HS-27A (cell line): ENCODE results near the gene ELK4.
"Not testable (repeated sequence)": the region's sequence is repeated elsewhere in the genome, so short reads cannot be mapped to it uniquely, and the experiment has no call there.

Experiments used
- DNase-seq: peaks from one replicate; pipeline ENCODE4 v3.0.0-alpha.2; 2012; ENCODE audit warnings: low read depth, missing footprints

The ELK4 gene

DNA sequence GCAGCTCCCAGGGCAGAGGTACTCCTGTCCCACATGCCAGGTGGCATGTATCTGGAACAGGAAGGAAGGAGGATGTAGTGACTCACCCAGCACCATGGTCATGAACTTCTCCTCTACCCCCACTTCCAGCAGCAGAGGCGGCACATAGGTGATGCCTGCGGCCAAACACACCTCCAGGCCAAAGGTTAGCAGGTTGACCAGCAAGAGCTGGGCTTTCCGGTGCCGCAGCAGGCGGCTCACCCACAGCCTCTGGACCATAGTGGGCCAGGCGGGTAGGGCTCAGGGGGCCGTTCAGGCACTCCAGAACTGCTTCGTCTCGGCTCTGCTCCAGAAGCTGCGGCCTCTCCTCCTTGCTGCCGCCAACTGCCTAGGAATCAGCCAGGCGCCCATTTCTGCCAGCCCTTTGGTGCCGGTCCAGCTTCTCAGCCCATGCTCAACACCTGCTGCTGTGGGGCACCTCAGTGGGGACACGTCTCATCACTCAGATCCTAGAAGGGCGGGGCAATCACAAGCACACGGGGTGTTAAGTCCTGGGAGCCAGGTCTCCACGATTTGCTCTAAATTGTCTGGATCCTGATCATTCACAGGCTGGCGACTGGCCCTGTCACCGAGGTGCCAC is 32.7 kb upstream of the ELK4 start:
- no peak for DNase-seq

DNA sequence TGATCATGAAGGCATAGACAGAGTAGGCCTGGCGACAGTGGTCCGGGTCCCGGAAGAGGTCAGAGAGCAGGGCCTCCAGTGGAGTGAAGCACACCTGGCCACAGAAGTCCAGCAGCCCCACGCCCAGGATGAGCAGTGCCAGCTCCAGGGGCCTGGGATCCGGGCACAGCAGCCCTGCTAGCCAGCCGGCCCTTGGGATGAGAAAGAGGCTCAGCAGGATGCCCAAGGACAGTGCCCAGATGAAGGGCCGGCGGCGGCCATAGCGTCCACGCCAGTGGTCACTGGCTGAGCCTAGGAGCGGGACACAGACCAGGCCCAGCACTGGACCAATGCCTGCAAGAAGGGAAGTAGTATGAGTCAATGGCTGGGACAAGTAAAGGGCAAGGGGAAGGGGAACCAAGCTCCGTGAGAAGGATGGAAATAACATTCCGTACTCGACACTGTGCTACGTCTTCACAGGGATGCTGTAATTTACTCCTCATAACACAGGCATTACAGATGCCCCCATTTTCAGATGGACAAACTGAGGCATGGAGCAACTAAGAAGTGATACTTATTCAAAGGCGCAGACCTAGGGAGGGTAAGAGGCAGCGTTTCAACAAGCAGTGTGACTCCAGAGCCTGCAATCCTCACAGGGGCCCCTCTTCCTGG is 31.6 kb upstream of the ELK4 start:
- no peak for DNase-seq

DNA sequence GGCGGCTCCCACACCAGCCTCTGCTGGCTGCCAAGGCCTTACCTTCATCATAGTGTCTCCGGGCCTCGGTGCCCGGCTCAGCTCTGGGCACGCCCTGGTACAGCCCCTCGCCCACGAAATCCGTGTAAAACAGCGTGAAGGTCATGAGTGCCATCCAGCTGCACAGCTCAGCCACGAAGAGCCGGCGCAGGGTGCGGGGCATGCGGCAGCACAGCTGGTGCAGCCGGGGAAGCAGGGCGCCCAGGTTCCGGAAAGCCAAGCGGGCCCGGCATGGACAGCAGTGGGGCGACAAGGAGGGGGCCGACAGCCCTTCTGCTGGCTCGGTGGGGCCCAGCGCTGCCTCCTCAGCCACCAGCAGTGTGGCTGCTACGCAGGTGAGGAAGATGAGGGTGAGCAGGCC is 31.0 kb upstream of the ELK4 start:
- DNase-seq, result no peak

DNA sequence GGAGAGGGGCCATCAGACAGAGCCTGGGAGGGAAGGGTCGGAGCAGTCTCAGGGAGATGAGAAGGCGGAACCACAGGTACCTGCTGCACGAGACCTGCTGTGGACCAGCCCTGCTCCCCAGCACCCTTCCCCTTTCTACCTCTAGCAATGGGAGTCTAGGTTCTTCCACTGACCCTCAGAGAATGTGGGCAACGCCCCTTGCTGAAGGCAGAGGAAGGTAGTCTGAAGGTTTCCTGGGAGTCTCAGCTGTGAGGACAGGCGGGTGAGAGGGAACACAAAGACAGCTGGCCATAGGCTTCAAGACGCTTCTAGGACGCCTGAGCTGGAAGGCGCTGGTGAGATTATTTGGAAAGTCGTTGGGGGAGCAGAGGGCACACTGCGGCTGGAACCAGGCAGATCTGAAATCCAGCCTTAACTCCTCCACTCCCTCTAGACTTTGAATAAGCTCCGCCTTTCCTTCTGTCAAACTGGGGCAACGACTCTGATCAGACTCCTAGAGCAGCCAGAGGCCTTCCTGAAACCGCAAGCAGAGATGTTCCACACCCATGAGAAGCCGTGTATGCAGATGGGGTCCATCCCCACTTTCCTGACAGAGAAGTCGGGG is 30.4 kb upstream of the ELK4 start:
- no peak for DNase-seq

DNA sequence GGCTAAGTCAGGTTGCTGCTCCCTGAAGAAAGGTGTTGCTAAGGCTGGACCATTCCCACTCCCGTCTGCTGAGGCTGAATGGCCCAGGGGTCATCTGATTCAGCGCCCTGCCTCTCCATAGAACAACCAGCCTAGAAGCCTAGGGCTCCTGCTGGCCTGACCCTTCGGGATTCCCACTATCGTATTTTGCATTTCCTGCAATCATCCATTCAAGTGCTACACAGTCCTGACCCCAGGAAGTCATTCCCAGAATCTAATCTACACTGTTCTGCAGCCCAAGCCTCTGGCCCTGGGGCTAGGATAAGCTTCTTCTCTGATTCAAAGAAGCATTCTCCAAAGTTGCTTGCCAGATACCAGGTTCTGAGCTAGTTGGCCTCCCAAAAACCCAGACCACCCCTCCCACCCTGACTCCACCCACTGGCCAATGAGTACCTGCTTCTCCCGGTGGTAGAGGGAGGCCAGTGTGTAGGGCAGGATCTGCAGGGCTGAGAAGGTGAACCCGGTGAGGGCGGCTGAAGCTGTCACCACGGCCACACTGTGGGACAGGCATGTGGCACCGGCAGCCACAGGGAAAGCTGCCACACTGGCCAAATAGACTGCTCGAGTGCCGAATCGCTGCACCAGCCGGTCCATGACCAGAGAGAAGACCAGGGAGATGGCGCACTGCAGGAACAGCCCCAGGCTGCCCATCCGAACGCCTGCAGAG is 29.8 kb upstream of the ELK4 start:
- DNase-seq, result no peak

DNA sequence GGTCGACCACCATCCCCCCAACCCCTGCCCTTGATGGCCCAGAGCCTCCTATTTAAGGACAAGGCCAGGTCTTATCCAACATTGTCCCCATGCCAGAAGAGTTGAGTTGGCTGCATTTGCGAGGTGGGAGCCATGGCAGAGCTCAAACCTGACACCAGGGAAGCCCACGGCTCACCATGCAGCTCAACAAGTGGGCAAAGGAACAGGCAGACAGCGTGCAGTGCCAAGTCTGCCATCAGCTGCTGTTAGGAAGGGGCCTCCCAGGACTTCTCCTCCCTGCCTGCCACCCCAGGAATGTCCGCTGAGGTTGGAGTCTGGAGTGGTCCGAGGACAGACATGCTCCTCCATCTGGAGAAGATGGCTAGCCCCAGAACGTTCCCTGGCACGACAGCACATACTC is 28.6 kb upstream of the ELK4 start:
- no peak for DNase-seq

DNA sequence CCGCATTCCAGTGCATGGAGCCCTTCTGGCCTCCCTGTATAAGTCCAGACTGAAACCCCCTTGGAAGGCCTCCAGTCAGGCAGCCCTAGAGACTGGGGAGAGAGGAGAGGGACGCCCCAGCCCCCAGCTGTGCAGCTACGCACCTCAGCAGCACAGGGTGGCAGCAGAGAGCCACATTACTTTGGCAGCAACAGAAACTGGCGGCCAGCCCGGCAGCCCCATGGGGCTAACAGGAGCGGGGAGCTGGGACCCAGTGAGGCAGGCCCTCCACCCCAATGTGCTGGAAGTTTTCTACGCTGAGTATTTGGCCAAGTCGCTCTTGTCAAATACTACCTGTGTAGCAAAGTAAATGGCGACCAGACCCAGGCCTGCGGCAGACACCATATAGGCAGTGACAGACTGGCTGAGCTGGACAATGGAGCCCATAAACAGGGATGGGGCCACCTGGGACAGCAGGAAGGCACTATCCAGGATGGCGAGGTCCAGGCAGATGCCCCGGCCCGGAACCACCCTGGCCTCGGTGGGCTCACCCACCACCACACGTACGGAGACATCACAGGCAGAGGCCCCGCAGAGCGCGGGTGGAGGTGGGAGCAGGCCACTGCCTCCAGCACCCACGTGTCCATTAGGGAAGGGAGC is 27.3 kb upstream of the ELK4 start:
- no peak for DNase-seq

DNA sequence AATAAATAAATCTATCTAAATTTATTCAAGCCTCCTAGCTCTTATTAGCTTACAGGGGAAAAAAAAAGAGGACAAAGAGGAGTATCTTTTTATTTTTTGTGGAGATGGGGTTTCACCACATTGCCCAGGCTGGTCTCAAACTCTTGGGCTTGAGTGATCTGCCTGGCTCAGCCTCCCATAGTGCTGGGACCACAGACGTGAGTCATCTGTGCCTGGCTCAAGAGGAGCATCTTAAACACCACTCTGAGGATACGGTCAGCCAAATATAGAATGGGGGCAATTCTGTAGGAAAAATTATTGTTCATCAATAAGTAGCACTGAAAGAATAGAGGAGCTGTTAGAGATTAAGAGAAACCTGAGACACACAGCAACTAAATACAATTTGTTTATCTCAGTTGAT is 24.4 kb upstream of the ELK4 start:
- no peak for DNase-seq

DNA sequence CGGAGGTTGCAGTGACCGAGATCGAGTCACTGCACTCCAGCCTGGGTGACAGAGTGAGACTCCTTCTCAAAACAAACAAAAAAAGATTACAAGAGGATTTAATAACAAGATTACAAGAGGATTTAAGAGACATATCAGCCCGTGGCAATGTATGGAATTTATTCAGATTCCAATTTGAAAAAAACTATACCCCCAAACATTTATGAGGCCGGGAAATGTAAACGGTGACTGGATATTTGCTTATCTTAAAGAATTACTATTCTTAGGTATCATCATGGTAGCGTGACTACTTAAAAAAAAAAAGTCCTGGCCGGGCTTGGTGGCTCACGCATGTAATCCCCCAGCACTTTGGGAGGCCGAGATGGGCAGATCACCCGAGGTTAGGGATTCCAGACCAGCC is 21.2 kb upstream of the ELK4 start:
- no peak for DNase-seq

DNA sequence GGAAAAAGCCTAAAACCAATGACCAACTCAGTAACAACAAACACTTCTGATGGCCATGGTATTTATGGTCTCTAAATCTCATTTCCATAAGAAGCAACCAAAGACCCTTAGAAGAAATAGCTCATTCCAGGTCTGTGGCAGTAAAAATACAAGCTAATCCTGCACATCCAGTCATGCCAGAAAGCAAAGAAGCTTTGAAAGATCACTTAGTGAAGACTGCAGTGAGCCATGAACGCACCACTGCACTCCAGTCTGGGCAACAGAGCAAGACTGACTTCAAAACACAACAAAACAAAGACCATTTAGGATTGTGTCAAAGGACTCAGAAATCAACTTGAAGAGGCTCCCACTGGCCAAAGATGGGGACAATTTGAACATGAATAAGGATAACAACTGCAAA is 18.4 kb upstream of the ELK4 start:
- no peak for DNase-seq

DNA sequence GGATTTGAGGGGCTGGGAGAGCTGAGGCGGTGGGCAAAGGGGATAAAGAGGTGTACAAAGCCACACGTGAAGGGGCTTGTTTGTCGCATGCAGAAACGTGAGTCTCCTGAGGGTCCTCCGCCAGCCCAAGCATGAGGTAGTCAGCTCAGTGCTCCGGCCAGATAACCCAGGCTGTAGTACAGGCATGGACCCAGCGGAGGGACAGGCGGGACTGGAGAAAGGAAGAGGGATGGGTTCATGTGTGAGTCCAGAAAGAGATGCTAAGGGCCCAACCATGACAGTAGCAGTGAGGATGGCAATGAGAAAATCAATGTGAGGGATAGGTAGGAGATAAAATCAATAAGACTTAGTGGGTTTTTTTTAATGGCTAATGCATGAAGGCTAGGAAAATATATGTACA is 13.7 kb upstream of the ELK4 start:
- DNase-seq, result no peak

DNA sequence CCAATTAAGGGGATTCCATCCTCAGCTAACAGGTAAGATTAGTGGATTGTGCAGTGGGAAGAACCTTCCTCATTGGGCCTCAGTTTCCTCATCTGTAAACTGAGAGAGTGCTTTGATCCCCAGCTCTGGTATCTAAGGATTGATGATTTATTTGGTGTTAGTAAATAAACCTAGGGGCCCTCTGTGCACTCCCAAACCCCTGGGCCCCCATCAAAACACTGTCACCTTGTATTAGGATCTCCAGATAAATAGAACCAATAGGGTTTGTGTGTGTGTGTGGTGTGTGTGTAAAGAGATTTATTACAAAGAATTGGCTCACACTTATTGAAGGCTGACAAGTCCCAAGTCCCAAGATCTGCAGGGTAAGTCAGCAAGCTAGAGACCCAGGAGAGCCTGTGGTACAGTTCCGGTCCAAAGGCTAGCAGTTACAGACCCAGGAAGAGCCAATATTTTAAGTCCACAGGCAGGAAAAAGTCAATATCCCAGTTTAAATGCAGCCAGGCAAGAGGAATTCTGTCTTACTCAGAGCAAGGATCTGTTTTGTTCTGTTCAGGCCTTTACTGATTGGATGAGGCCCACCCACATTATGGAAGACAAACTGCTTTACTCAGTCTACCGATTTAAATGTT is 11.0 kb upstream of the ELK4 start:
- DNase-seq, result no peak

DNA sequence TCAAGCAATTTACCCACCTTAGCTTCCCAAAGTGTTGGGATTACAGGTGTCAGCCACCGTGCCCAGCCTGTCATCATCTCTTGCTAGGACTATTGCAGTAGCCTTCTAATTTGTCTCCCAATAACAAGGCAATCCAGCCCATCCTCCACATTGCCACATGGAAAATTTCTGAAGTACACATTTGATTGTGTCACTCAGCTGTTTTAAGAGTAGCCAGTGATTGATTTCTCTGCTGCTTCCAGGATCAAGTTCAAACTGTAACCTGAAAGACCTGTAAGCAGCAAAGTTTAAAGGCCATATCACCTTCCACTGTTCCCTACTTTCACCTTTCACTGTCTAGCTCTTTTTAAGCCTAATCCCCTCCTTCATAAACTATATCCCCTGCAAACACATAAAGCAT is 7.8 kb upstream of the ELK4 start:
- no peak for DNase-seq

DNA sequence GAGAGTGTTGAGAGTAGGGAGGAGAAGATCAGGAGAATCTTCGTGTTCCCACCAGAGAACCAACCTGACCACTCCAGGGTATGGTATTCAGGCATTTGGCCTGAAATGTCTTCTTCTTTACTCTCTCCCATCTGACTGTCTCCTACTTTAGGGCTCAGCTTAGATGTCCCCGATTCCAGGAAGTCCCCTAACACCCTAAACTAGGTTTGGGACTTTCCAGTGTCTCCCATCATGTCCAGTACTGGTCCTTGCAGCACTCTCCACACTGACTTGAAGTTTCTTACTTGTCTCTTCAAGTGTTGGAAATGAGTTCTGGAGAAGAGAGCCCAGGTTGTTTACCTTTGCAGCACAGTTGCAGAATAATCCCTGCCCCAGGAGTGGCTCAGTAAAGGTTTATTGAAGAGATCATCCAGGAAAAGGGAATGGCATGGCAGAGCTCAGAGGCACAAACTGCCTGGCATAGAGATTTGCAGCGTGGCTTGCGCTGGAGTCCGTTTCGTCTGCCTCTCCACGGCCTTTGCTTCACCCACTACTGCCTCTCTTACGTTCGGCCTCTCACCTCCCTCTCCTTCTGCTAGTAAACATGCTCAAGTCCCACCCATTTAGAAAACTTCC is 6.2 kb upstream of the ELK4 start:
- DNase-seq, result no peak

DNA sequence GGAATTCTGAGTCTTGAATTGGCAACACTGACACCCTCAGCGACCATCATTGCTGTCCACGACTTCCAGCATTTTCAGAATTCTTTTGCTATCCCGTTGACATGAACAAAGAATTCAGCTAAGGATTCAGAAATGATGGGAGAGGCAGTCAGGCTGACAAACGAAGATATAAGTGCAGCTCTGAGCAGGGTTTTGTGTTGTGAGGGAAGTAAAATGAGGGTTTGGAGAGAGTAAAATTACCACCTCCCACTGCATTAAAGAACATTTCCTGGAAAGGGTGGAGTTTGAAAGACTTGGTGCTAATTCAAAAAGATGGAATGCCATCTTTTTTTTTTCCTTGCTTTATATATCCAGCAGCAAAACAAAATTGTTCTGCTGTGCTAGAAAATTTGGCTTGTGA is 4.9 kb upstream of the ELK4 start:
- DNase-seq, result no peak

DNA sequence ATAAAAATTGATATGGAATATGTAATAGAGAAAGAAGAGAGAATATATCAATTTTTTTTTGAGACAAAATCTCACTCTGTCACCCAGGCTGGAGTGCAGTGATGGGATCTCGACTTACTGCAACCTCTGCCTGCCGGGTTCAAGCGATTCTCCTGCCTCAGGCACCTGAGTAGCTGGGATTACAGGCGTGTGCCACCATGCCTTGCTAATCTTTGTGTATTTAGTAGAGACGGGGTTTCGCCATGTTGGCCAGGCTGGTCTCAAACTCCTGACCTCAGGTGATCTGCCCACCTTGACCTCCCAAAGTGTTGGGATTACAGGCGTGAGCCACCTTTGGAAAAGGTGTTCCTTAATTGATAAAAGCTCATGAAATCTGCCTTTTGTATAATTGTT is 4.3 kb upstream of the ELK4 start:
- not testable (repeated sequence) for DNase-seq

DNA sequence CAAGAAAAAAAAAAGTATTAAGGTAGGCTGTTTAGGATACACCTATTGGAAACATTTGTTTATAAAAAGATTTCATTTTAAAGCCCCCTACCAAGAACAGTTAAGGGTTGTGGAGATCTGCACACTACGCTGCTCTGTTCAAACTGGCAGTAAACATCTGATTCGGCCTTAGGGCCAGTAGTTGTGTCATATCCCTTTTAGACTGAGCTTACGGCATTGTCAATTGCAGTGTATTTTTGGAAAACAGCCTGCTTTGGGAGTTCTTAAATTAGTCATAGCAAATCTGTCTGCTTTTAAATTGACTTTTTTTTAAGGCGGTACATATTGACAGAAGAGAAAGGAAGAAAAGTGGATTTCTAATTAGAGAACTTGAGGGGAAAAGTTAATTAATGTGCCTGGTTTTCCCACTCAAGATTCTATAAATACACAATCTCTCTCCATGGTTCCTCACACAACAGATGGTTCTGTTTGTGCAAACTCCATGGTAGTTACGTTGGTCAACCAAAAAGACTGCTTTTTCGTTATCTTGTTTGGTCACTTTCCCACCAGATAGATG is 1.7 kb upstream of the ELK4 start:
- DNase-seq, result no peak

DNA sequence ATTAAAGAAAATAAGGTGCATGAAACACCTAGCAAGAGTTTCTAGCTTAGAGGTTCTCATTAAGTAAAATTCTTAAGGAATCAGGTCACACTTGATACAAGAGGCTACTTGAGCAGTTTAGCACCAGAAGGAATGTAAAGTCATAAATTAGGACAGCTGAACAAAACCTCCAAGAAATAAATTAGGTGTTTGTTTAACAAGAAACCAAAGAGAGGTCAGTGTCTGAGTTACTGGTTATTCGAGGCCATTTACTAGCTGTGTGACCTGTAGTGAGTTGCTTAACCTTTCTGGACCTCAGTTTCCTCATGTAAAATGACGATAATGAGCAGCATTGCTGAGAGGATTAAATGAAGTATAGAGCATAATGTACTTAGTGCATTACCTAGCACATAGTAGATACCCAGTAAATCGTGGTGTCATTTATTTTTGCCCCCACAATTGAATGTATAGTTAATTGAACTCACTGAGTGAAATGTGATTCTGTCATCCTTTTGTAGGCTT is 908 bp upstream of the ELK4 start:
- no peak for DNase-seq

DNA sequence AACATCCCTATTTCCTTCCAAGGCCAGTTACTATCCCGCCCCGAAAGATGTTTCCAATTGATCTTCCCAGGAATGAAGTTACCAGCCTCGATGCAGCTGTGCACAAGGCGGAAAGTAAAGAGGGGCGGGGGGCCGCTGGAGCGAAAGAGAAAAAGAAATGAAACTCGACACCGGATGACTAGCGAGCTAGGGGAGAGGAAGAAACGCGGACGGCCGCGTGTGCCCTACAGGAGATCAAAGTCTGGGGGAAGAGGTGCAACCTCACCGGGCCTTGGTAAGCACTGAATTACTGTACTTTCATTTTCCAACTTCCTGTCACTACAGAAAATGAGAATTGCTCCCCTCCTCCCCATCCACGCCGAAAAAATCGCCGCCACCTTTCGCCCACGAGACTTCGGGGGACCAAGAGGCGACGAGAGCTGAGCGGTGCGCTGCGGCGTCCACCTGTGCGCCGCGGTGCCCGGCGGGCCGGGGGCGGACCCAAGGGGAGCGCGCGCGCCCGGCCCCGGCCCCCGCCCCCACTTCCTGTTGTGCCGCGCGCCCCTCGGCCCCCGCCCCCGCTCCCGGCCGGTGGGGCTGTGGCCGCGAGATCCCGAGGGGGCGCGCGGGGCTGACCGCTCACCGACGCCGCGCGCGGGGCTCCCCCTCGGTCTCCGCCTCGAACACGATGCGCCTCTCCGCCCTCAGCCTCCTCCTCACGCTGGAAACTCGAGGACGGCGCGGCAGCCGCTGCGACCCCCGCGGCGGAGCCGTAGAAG is 622 bp downstream of the ELK4 start:
- peak; percentile 50 for DNase-seq

DNA sequence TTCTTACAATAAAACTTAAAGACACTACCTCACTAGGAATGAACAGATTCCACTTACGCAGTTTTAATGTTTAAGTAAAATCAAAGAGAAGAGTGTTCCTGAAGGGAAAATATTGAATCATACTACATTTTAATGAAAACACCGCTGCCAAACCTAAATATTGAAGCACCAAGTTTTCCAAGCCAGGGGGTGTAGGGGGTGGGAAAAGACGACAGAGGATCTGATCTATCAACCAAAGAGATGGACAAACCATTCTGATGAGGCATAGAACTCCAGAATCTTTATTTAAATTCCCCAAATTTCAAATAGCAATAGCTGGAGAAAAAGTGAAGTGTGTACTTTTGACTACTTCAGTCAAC is 1.2 kb downstream of the ELK4 start:
- no peak for DNase-seq

DNA sequence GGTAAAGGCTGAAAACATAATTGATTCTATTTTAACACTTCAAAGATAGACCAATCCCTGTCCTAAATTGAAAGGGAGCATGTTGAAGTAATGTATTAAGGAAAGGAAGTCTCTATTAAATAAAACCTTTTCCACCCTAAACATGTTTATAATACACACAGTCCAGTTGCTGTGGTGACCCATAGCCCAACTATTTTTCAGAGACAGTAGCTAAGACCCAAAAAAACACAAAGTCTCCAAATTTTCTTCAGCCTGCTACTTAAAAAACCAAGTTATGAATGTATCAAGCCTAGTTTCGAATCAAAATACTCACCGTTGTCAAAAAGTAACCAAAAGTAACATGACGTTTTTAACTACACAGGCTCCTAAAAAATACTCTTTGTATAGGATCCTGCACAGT is 1.6 kb downstream of the ELK4 start:
- DNase-seq, result no peak
